Calu3 (cell line): ENCODE measurements around the gene ICAM2. TPM values are rescaled to one million over a fixed set of nuclear protein-coding genes. Genes with fewer than 3 reads are reported as not detected.
A peak's percentile ranks its signal among the peaks of the same experiment; 100 is the strongest.

Experiments
- BruUV-seq: library from RNA; stranded (reverse); fragments of 400-500 nt; replicated peaks from 2 replicates; lab custom pipeline; 2021; lab: Mats Ljungman, UMichigan
- CTCF ChIA-PET: fragments of 300-600 bp; sonication (Branson Sonifier 250); formaldehyde crosslinking; loops from one replicate; lab custom pipeline; 2022; ENCODE audit warnings: antibody characterized with exemption; lab: Charles Lee
- DNase-seq: peaks from one replicate; pipeline ENCODE4 v3.0.0; 2022
- H3K27ac Mint-ChIP-seq: one replicate; pipeline ENCODE4 v1.8.0; 2022; ENCODE audit warnings: mixed read lengths; ENCODE audit not compliant: unreplicated experiment
- H3K27me3 Mint-ChIP-seq: one replicate; pipeline ENCODE4 v1.8.0; 2022; ENCODE audit warnings: mixed read lengths; ENCODE audit not compliant: unreplicated experiment
- H3K36me3 Mint-ChIP-seq: one replicate; pipeline ENCODE4 v1.8.0; 2022; ENCODE audit warnings: mild to moderate bottlenecking, moderate library complexity, mixed read lengths; ENCODE audit not compliant: insufficient read depth, unreplicated experiment
- H3K4me1 Mint-ChIP-seq: one replicate; pipeline ENCODE4 v1.8.0; 2022; ENCODE audit warnings: mild to moderate bottlenecking, low read depth, mixed read lengths; ENCODE audit not compliant: unreplicated experiment
- H3K4me3 Mint-ChIP-seq: one replicate; pipeline ENCODE4 v1.8.0; 2022; ENCODE audit warnings: mild to moderate bottlenecking, low read depth, moderate library complexity, mixed read lengths; ENCODE audit not compliant: unreplicated experiment
- H3K9me3 Mint-ChIP-seq: one replicate; pipeline ENCODE4 v1.8.0; 2022; ENCODE audit warnings: low read depth, mixed read lengths; ENCODE audit not compliant: unreplicated experiment
- intact Hi-C: fragments of 100-400 bp; cut with micrococcal nuclease; formaldehyde crosslinking; loops from one replicate; pipeline ENCODE4 v1.10.0; 2022; ENCODE audit not compliant: unreplicated experiment
- total RNA-seq: library from RNA; stranded (reverse); gene quantifications from 2 replicates; pipeline ENCODE4 v1.2.3, GENCODE V29; 2022
- TF ChIP-seq, protein P1 (sequence below): fragments of 200-600 bp; IDR thresholded peaks from one replicate; pipeline ENCODE4 v1.8.0; 2022; ENCODE audit warnings: antibody characterized with exemption; ENCODE audit not compliant: unreplicated experiment

ICAM2 gene
- total RNA-seq, 1 experiment from 2014 or later: 4.4 TPM

DNA sequence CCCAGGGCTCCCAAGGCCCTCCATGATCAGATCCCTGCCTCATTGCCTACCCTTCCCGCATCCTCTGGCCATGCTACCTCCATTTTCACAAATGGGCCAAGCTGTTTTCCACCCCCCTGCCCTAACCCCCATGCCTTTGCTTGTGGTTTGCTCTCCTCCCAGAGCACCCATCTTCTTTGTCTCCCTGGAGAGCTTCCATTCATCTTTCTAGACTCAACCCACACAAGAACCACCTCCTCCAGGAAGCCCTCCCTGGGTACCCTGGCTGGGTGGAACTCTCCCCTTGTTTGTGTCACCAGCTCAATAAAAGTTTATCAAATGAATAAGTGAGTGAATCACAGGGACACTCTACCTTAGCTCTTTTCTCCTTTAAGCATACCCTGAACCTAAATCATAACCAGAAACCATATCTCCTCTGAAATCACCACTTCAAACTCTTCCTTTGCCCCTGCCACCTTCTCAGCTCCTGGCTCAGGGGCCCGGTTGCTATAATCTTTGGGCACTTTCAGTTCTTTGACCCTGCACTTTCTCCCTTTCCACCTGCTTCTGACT lies 44.8 kb downstream of the ICAM2 start:
- H3K27ac Mint-ChIP-seq: no peak overlapping the region
- no TSS peak for BruUV-seq

GRCh38 chr17:63974594-63975192 lies 45.7 kb downstream of the ICAM2 start:
- intact Hi-C loops: no loop called here
- H3K36me3 Mint-ChIP-seq: no peaks in the 10 kb centered on the region
- peak overlapping the region; percentile 23 for H3K4me3 Mint-ChIP-seq
- H3K27me3 Mint-ChIP-seq: no peaks in the 10 kb centered on the region
- H3K27ac Mint-ChIP-seq: peak overlapping the region; percentile 17
- no peaks in the 10 kb centered on the region for H3K9me3 Mint-ChIP-seq
- TF ChIP-seq, protein P1, sequence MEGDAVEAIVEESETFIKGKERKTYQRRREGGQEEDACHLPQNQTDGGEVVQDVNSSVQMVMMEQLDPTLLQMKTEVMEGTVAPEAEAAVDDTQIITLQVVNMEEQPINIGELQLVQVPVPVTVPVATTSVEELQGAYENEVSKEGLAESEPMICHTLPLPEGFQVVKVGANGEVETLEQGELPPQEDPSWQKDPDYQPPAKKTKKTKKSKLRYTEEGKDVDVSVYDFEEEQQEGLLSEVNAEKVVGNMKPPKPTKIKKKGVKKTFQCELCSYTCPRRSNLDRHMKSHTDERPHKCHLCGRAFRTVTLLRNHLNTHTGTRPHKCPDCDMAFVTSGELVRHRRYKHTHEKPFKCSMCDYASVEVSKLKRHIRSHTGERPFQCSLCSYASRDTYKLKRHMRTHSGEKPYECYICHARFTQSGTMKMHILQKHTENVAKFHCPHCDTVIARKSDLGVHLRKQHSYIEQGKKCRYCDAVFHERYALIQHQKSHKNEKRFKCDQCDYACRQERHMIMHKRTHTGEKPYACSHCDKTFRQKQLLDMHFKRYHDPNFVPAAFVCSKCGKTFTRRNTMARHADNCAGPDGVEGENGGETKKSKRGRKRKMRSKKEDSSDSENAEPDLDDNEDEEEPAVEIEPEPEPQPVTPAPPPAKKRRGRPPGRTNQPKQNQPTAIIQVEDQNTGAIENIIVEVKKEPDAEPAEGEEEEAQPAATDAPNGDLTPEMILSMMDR: no peak
- BruUV-seq: no TSS peak
- DNase-seq: no peak
- H3K4me1 Mint-ChIP-seq: peaks cover 20% of the 10 kb centered on the region
- CTCF ChIA-PET: no interaction called here

More for the DNA sequence above, 44.8 kb downstream of the ICAM2 start:
- peaks cover 20% of the 10 kb centered on the region for H3K4me1 Mint-ChIP-seq
- TF ChIP-seq, protein P1: no peak
- H3K4me3 Mint-ChIP-seq: no peak overlapping the region
- intact Hi-C loops: no loop called here
- H3K9me3 Mint-ChIP-seq: no peaks in the 10 kb centered on the region
- CTCF ChIA-PET: interaction anchor here (0.7 kb wide), 1 partner anchor 11 kb away, joined by 6 read pairs; no protein-coding TSS in a partner anchor
- no peaks in the 10 kb centered on the region for H3K27me3 Mint-ChIP-seq
- no peaks in the 10 kb centered on the region for H3K36me3 Mint-ChIP-seq
- no peak for DNase-seq

DNA sequence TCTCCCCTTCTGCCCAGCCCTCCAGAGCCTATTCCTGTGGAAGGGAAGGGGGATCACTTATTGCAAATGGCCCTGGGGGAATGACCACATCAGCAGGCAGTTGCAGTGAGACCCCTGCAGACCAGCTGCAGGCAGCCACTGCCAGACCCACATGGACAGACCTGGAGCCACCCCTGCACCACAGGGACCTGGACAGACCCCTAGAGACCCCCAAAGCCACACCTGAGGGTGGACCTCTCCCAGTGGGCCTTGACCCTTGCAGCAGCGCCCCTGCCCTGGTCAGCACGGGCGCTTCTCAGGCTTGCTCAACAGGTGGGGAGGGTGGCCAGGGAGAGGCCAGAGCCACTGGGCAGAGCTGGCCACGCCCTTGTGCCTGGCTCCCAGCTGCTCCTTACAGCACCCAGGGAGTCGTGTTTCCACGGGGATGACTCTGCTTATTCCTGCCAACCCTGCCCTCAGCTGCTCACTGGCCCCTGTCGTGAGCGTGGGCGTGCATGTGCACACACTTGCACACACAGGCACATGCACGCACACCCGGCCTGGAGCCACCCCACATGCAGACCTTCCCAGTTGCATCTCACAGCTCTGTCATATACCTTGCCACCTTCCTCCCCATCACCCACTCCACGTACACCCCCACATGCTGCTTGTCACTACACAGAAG lies 46.4 kb downstream of the ICAM2 start:
- TF ChIP-seq, protein P1: no peak
- CTCF ChIA-PET: no interaction called here
- H3K4me3 Mint-ChIP-seq: peak overlapping the region; percentile 23
- peak overlapping the region; percentile 17 for H3K27ac Mint-ChIP-seq
- no TSS peak for BruUV-seq
- peaks cover 20% of the 10 kb centered on the region for H3K4me1 Mint-ChIP-seq
- no peaks in the 10 kb centered on the region for H3K36me3 Mint-ChIP-seq
- no peaks in the 10 kb centered on the region for H3K27me3 Mint-ChIP-seq
- no peaks in the 10 kb centered on the region for H3K9me3 Mint-ChIP-seq
- peak; percentile 35 for DNase-seq
- intact Hi-C loops: no loop called here

DNA sequence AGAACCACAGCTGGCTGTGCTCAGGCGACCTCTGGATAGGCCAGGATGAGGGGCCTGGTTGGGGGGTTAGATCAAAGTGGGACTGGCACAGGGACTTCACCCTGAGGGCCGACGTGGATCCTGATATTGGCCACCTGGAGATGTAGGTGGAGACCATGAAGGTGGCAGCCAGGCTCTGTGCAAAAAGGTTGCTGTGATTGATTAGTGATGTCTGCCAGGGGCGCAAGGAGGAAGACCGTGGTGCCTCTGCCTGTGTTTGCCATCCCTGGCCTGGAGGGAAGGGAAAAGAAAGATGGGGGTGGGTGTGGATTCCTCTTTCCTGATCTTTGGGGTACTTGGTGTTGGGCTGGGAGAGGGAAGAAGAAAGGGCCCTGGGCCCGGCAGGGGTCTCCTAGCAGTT lies 47.2 kb downstream of the ICAM2 start:
- Mint-ChIP-seq H3K9me3 (no peaks in the 10 kb centered on the region), H3K4me1 (peaks cover 20% of the 10 kb centered on the region), H3K27me3 (no peaks in the 10 kb centered on the region), H3K4me3 (no peak overlapping the region), H3K27ac (no peak overlapping the region), H3K36me3 (no peaks in the 10 kb centered on the region)
- BruUV-seq: no TSS peak
- TF ChIP-seq, protein P1: no peak
- intact Hi-C loops: no loop called here
- DNase-seq: no peak
- CTCF ChIA-PET: no interaction called here
